ENCODE measurements around the gene ZFAND3. TPM values are rescaled to one million over a fixed set of nuclear protein-coding genes. Genes with fewer than 3 reads are reported as not detected.

ZFAND3 gene
- 66.9 and 69.0 TPM in 2 replicates for total RNA-seq (ENCODE audit: low replicate concordance)
- long read RNA-seq, partial matches to known transcripts, result 1 of 9 reads
- long read RNA-seq, other reads (novel, unspliced or antisense), result 7 of 9 reads

GRCh38 chr6:37819177-37819801, at the start of gene ZFAND3:
ZFAND3 (plus strand) TSS chr6:37819727; CDS start chr6:37819946, 219 bp downstream.
- Mint-ChIP-seq H3K27me3 (no peaks in the 10 kb centered on the region), H3K9me3 (no peaks in the 10 kb centered on the region), H3K4me1 (ENCODE audit: unreplicated experiment) (peaks cover 36% of the 10 kb centered on the region), H3K36me3 (peaks cover 7% of the 10 kb centered on the region), H3K27ac (peak within 1 kb of the TSS; percentile 98), H3K4me3 (peak within 1 kb of the TSS; percentile 99)
- TF ChIP-seq CTCF (conservative IDR thresholded peaks at IDR 0.05), result no peak
- peak; percentile 99 for DNase-seq (ENCODE audit: extremely low spot score, unreplicated experiment)

- no peak for DNase-seq (ENCODE audit: extremely low spot score, unreplicated experiment)
- Mint-ChIP-seq H3K27me3 (no peaks in the 10 kb centered on the region), H3K36me3 (no peaks in the 10 kb centered on the region), H3K27ac (no peak overlapping the region), H3K9me3 (peaks cover 9% of the 10 kb centered on the region), H3K4me1 (ENCODE audit: unreplicated experiment) (peaks cover 25% of the 10 kb centered on the region), H3K4me3 (no peak overlapping the region)
- no peak for TF ChIP-seq CTCF (conservative IDR thresholded peaks at IDR 0.05)
Observed at GRCh38 chr6:37774028-37774680, 45.4 kb upstream of the ZFAND3 start.

GRCh38 chr6:37776566-37776965, 43.0 kb upstream of the ZFAND3 start:
- H3K36me3 Mint-ChIP-seq, result no peaks in the 10 kb centered on the region
- peaks cover 34% of the 10 kb centered on the region for H3K4me1 Mint-ChIP-seq (ENCODE audit: unreplicated experiment)
- DNase-seq (ENCODE audit: extremely low spot score, unreplicated experiment), result no peak
- no peak overlapping the region for H3K4me3 Mint-ChIP-seq
- no peak for TF ChIP-seq CTCF (conservative IDR thresholded peaks at IDR 0.05)
- no peak overlapping the region for H3K27ac Mint-ChIP-seq
- no peaks in the 10 kb centered on the region for H3K27me3 Mint-ChIP-seq
- peaks cover 9% of the 10 kb centered on the region for H3K9me3 Mint-ChIP-seq

- no peaks in the 10 kb centered on the region for H3K36me3 Mint-ChIP-seq
- peaks cover 34% of the 10 kb centered on the region for H3K4me1 Mint-ChIP-seq (ENCODE audit: unreplicated experiment)
- no peaks in the 10 kb centered on the region for H3K27me3 Mint-ChIP-seq
- no peak for TF ChIP-seq CTCF (conservative IDR thresholded peaks at IDR 0.05)
- peak overlapping the region; percentile 61 for H3K4me3 Mint-ChIP-seq
- no peak for DNase-seq (ENCODE audit: extremely low spot score, unreplicated experiment)
- no peak overlapping the region for H3K27ac Mint-ChIP-seq
- H3K9me3 Mint-ChIP-seq, result peaks cover 9% of the 10 kb centered on the region
Observed at GRCh38 chr6:37777272-37777834, 42.2 kb upstream of the ZFAND3 start.

GRCh38 chr6:37779111-37779800, 40.3 kb upstream of the ZFAND3 start:
- H3K4me1 Mint-ChIP-seq (ENCODE audit: unreplicated experiment), result peaks cover 51% of the 10 kb centered on the region
- no peaks in the 10 kb centered on the region for H3K36me3 Mint-ChIP-seq
- no peak for DNase-seq (ENCODE audit: extremely low spot score, unreplicated experiment)
- H3K4me3 Mint-ChIP-seq, result no peak overlapping the region
- H3K27ac Mint-ChIP-seq, result no peak overlapping the region
- peaks cover 2% of the 10 kb centered on the region for H3K9me3 Mint-ChIP-seq
- H3K27me3 Mint-ChIP-seq, result peaks cover 4% of the 10 kb centered on the region
- no peak for TF ChIP-seq CTCF (conservative IDR thresholded peaks at IDR 0.05)

All from type B pancreatic cell (in vitro differentiated cells).